Breast epithelium (tissue), 4 donors: Measurements from ENCODE around the gene RNF10. TPM values are rescaled to one million over a fixed set of nuclear protein-coding genes. Genes with fewer than 3 reads are reported as not detected.
"Not testable (repeated sequence)": the region's sequence is repeated elsewhere in the genome, so short reads cannot be mapped to it uniquely, and the experiment has no call there.

Experiments used
- DNase-seq, 2 donors: peaks; one replicate each; pipeline ENCODE4 v3.0.0-alpha.2; 2019; ENCODE audit warnings: low spot score in 2 of 2
- H3K27ac ChIP-seq, 2 donors: fragments of 200-600 bp; sonication (generic) in 1 of 2; one replicate each; pipeline ENCODE4 v1.5.1; 2016 to 2019; ENCODE audit warnings: mild to moderate bottlenecking in 1 of 2
- H3K27me3 ChIP-seq, 2 donors: fragments of 200-600 bp; sonication (generic) in 1 of 2; one replicate each; pipeline versions ENCODE4 v1.5.1 to v1.6.0; 2017 to 2019; ENCODE audit warnings: control low read depth in 1 of 2, mild to moderate bottlenecking in 1 of 2
- H3K36me3 ChIP-seq: fragments of 200-600 bp; one replicate; pipeline ENCODE4 v1.5.1; 2019
- H3K4me1 ChIP-seq, 2 donors: fragments of 200-600 bp; sonication (generic); one replicate each; pipeline ENCODE4 v1.5.1; 2016 to 2019; ENCODE audit warnings: control low read depth in 1 of 2
- H3K4me3 ChIP-seq, 3 donors: fragments of 200-600 bp; sonication (generic); 1 replicate in 2 of 3; 2 replicates in 1 of 3; pipeline ENCODE4 v1.5.1; 2016 to 2019; ENCODE audit warnings: mild to moderate bottlenecking in 3 of 3, moderate library complexity in 2 of 3
- H3K9me3 ChIP-seq, 2 donors: fragments of 200-600 bp; sonication (generic) in 1 of 2; one replicate each; pipeline ENCODE4 v1.5.1; 2016 to 2019; ENCODE audit warnings: control low read depth in 1 of 2
- POLR2A ChIP-seq: fragments of 450-650 bp; IDR thresholded peaks from one replicate; pipeline ENCODE4 v1.6.1; 2016; ENCODE audit warnings: antibody characterized with exemption, mild to moderate bottlenecking, moderate library complexity
- POLR2AphosphoS5 ChIP-seq, 3 donors: sonication (generic); formaldehyde crosslinking; IDR thresholded peaks; one replicate each; pipeline ENCODE4 v1.6.1; 2017; ENCODE audit warnings: antibody characterized with exemption in 3 of 3
- intact Hi-C: fragments of 100-400 bp; cut with DNase I; formaldehyde crosslinking; loops from one replicate; pipeline ENCODE4 v1.15.1; 2023; ENCODE audit warnings: low total_unique reads
- total RNA-seq, 3 donors: library from RNA; depleted of rRNA; stranded (reverse); fragments of >200 nt; gene quantifications; one replicate each; pipeline ENCODE4 v1.1.0, GENCODE V29; 2016
- TF ChIP-seq, protein P1 (sequence below), 3 donors: fragments of 450-650 bp; IDR thresholded peaks; one replicate each; pipeline ENCODE4 v1.5.1; 2016 to 2017; ENCODE audit warnings: antibody characterized with exemption in 3 of 3, mild to moderate bottlenecking in 3 of 3, moderate library complexity in 3 of 3

The RNF10 gene
- total RNA-seq, result 100 to 1,000 TPM; 112 to 164 (median 149) TPM

DNA sequence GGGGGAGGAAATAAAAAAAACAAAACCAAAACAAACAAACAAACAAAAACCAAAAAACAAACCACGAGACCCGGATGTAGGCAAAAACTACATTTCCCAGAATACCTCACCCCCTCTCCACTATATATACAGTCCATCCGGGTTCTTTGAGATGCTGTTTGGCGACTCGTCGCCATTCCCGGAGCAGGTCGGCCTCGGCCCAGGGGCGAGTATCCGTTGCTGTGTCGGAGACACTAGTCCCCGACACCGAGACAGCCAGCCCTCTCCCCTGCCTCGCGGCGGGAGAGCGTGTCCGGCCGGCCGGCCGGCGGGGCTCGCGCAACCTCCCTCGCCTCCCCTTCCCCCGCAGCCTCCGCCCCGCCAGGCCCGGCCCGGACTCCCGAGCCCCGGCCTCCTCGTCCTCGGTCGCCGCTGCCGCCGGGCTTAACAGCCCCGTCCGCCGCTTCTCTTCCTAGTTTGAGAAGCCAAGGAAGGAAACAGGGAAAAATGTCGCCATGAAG is at the start of gene RNF10:
Gene RNF10, plus strand, starts transcription at position 154 of the 500 bp plus-strand sequence. CDS start 456 bp downstream, outside the sequence.
- TF ChIP-seq, protein P1, sequence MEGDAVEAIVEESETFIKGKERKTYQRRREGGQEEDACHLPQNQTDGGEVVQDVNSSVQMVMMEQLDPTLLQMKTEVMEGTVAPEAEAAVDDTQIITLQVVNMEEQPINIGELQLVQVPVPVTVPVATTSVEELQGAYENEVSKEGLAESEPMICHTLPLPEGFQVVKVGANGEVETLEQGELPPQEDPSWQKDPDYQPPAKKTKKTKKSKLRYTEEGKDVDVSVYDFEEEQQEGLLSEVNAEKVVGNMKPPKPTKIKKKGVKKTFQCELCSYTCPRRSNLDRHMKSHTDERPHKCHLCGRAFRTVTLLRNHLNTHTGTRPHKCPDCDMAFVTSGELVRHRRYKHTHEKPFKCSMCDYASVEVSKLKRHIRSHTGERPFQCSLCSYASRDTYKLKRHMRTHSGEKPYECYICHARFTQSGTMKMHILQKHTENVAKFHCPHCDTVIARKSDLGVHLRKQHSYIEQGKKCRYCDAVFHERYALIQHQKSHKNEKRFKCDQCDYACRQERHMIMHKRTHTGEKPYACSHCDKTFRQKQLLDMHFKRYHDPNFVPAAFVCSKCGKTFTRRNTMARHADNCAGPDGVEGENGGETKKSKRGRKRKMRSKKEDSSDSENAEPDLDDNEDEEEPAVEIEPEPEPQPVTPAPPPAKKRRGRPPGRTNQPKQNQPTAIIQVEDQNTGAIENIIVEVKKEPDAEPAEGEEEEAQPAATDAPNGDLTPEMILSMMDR (IDR thresholded peaks at IDR 0.05), result no peak
- TF ChIP-seq POLR2AphosphoS5 (IDR thresholded peaks at IDR 0.05) (peak; percentile 96 to 99 (median 97)), POLR2A (peak; percentile 98)
- peak; percentile 72 to 81 for DNase-seq
- intact Hi-C loops, result no loop called here
- Histone ChIP-seq H3K9me3 (no peaks in the 10 kb centered on the region), H3K27me3 (no peaks in the 10 kb centered on the region), H3K4me3 (peak within 1 kb of the TSS; percentile 90 to 100 (median 99)), H3K4me1 (peaks cover 5 to 18% of the 10 kb centered on the region in 2 donors), H3K36me3 (no peaks in the 10 kb centered on the region), H3K27ac (peak within 1 kb of the TSS; percentile 95 to 98)

DNA sequence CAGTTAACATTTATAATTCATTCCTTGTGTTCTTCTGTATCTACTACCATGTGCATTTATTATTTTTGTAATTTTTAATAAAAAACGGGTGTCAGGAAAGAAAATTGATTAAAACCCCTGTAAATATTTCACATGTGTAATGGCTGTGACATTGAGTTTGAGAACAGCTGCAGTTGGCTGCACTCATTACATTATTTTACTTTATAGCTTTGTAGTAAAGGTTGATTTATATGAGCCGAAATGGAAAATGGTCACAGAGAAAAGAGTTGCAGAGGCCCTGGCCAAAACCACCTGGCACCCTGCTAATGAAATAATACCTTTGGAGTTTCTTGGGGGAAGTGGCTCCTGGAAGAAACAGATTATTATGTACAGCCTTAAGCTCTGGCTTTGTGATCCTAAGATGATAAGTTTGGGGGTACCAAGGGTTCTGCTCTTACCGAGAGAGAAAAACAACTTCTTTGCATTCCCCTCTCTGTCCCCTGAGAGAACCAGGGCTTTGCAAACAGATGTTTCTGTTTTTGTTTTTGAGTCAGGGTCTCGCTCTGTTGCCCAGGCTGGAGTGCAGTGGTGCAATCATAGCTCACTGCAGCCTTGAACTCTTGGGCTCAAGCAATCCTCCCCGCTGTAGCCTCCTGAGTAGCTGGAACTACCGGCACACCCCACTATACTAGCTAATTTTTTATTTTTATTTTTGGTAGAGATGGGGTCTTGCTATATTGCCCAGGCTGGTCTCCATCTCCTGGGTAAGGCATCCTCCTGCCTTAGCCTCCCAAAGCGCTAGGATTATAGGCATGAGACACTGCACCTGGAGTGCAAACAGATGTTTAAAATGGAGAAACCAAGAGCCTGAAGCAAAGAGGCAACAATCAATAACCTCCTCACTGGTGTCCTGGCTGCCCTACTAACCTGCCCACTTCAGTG is 47.9 kb upstream of the RNF10 start:
- Histone ChIP-seq H3K9me3 (no peaks in the 10 kb centered on the region), H3K36me3 (no peaks in the 10 kb centered on the region), H3K27me3 (no peaks in the 10 kb centered on the region), H3K27ac (no peak overlapping the region), H3K4me1 (no peaks in the 10 kb centered on the region), H3K4me3 (no peak overlapping the region)
- intact Hi-C loops, result no loop called here
- no peak for DNase-seq
- TF ChIP-seq POLR2AphosphoS5 (IDR thresholded peaks at IDR 0.05) (no peak), POLR2A (no peak)
- TF ChIP-seq, protein P1 (IDR thresholded peaks at IDR 0.05), result no peak

DNA sequence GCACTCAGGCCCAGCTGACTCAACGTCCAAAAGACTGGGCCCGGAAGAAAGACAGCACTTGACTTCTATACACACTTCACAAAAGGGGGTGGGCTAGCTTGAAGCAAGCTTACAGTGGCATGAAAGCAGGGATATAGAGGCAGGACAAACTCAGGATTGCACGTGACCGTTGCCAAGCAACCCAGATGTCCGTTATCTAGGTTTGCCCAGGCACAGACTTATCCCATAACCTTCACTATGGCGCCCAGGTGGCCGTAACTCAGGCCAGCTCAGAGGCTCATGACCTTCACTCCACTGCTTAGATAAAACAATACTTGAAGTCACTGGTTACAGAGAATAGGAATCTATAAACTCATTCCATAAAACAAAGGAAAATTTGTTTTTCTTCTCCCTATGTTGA is 46.6 kb upstream of the RNF10 start:
- H3K36me3 ChIP-seq, H3K4me3 ChIP-seq, H3K27ac ChIP-seq, H3K27me3 ChIP-seq, DNase-seq, intact Hi-C loops, H3K9me3 ChIP-seq, H3K4me1 ChIP-seq: not testable (repeated sequence)

- TF ChIP-seq POLR2A, result no peak
- TF ChIP-seq POLR2AphosphoS5 (IDR thresholded peaks at IDR 0.05), result no peak
- TF ChIP-seq, protein P1 (IDR thresholded peaks at IDR 0.05), result no peak
- H3K27me3 ChIP-seq, result no peaks in the 10 kb centered on the region
- DNase-seq, result no peak
- no peaks in the 10 kb centered on the region for H3K4me1 ChIP-seq
- intact Hi-C loops, result no loop called here
- no peak overlapping the region for H3K4me3 ChIP-seq
- H3K9me3 ChIP-seq, result no peaks in the 10 kb centered on the region
- no peaks in the 10 kb centered on the region for H3K36me3 ChIP-seq
- H3K27ac ChIP-seq, result no peak overlapping the region
Measured at GRCh38 chr12:120488057-120488640, 46.0 kb upstream of the RNF10 start.

GRCh38 chr12:120489018-120489417 is 45.1 kb upstream of the RNF10 start:
- TF ChIP-seq, protein P1 (IDR thresholded peaks at IDR 0.05), result no peak
- TF ChIP-seq POLR2A, result no peak
- TF ChIP-seq POLR2AphosphoS5 (IDR thresholded peaks at IDR 0.05), result no peak
- H3K9me3 ChIP-seq, result no peaks in the 10 kb centered on the region
- no peak overlapping the region for H3K4me3 ChIP-seq
- H3K27ac ChIP-seq, result no peak overlapping the region
- DNase-seq, result no peak
- no peaks in the 10 kb centered on the region for H3K4me1 ChIP-seq
- H3K27me3 ChIP-seq, result no peaks in the 10 kb centered on the region
- intact Hi-C loops, result no loop called here
- no peaks in the 10 kb centered on the region for H3K36me3 ChIP-seq
